ENCODE measurements around the gene FAM200A. TPM values are rescaled to one million over a fixed set of nuclear protein-coding genes. Genes with fewer than 3 reads are reported as not detected.

FAM200A gene
- total and polyA plus RNA-seq, 2 of the 4 experiments (the other 2 are of a cell fraction) = 5.9 to 6.0 TPM

GRCh38 chr7:99553039-99553438 lies 1.1 kb upstream of the FAM200A start:
- H4K91ac ChIP-seq (ENCODE audit: insufficient read depth, low read depth, low read length) = no peak overlapping the region
- H3K27me3 ChIP-seq (ENCODE audit: control insufficient read depth, insufficient read depth, low read length) = no peaks in the 10 kb centered on the region
- WGBS, 2 experiments (ENCODE audit: extremely low coverage in 2 of 2, insufficient read length in 1 of 2) = 100% methylated on average over 2 of the region's 4 CpGs; no CpG with 5 or more reads in 1 of the 2 experiments
- H3K27ac ChIP-seq (ENCODE audit: insufficient read depth, low read length) = no peak overlapping the region
- no peak overlapping the region for H3K4me3 ChIP-seq (ENCODE audit: insufficient read depth, low read depth, low read length)
- H2BK20ac ChIP-seq (ENCODE audit: low read depth, low read length) = no peak overlapping the region
- no peak overlapping the region for H3K9ac ChIP-seq (ENCODE audit: low read depth, low read length)
- H2AFZ ChIP-seq (replicated peaks; ENCODE audit: low read length, poor library complexity) = no peak overlapping the region
- CTCF ChIA-PET = no interaction called here
- peaks cover 30 to 62% of the 10 kb centered on the region in 2 experiments for H3K79me1 ChIP-seq (ENCODE audit: low read depth in 1 of 2, low read length in 2 of 2)
- H3K9me1 ChIP-seq (ENCODE audit: insufficient read depth, low read length) = peaks cover 11% of the 10 kb centered on the region
- H3K4me1 ChIP-seq (ENCODE audit: control insufficient read depth, insufficient read depth, low read length) = no peaks in the 10 kb centered on the region
- intact Hi-C loops (cut with micrococcal nuclease) = loop anchor here (2.0 kb wide), 1 partner anchor 48 kb away; the partner anchor contains the start of gene ZKSCAN5
- no peak for DNase-seq
- no peak overlapping the region for H3K18ac ChIP-seq (ENCODE audit: low read depth, low read length)
- H3K56ac ChIP-seq (ENCODE audit: extremely low read depth, insufficient read depth, low read length) = no peak overlapping the region
- H4K5ac ChIP-seq (ENCODE audit: low read depth, low read length) = no peak overlapping the region
- no peak for ATAC-seq (ENCODE audit: low read depth)
- H3K14ac ChIP-seq (replicated peaks; ENCODE audit: low read depth, low read length) = no peak overlapping the region
- TF ChIP-seq ELK1 (IDR thresholded peaks at IDR 0.05; ENCODE audit: borderline replicate concordance, low read depth, low read length) (no peak), MAFK (IDR thresholded peaks at IDR 0.05; ENCODE audit: low read depth, low read length) (no peak), MAZ (IDR thresholded peaks at IDR 0.05; ENCODE audit: borderline replicate concordance, low read depth, low read length) (no peak), MXI1 (IDR thresholded peaks at IDR 0.05; ENCODE audit: borderline replicate concordance, low read depth, low read length) (no peak), POLR2A (IDR thresholded peaks at IDR 0.05; ENCODE audit: low read depth, low read length) (no peak), USF2 (IDR thresholded peaks at IDR 0.05; ENCODE audit: low read depth, low read length) (no peak), FOS (IDR thresholded peaks at IDR 0.05; ENCODE audit: low read depth, low read length) (no peak), SMC3 (IDR thresholded peaks at IDR 0.05; ENCODE audit: low read depth, low read length) (no peak), RCOR1 (IDR thresholded peaks at IDR 0.05; ENCODE audit: insufficient replicate concordance, low read length) (no peak), NFE2L2 (IDR thresholded peaks at IDR 0.05; ENCODE audit: low read depth, low read length) (no peak), RAD21 (IDR thresholded peaks at IDR 0.05; ENCODE audit: low read length) (no peak), CEBPB (IDR thresholded peaks at IDR 0.05; ENCODE audit: low read depth, low read length) (no peak)
- dilution Hi-C loops (cut with HindIII; ENCODE audit: low sequenced_read_pairs, unreplicated experiment) = no loop called here
- no peak overlapping the region for H3K4ac ChIP-seq (ENCODE audit: low read depth, low read length)
- no peak overlapping the region for H2AK5ac ChIP-seq (ENCODE audit: low read depth, low read length)
- peak overlapping the region; percentile 33 for H2AK9ac ChIP-seq (replicated peaks; ENCODE audit: low read depth, low read length, poor library complexity)
- H2BK5ac ChIP-seq (ENCODE audit: low read depth, low read length, poor library complexity, severe bottlenecking) = no peak overlapping the region
- POLR2A ChIA-PET (ENCODE audit: unreplicated experiment) = no interaction called here
- no peak overlapping the region for H3K4me2 ChIP-seq (ENCODE audit: low read depth, low read length)
- H3K36me3 ChIP-seq (ENCODE audit: control insufficient read depth, insufficient read depth, low read length) = peaks cover 6% of the 10 kb centered on the region
- H3K23ac ChIP-seq (ENCODE audit: low read depth, low read length) = no peak overlapping the region
- H2BK120ac ChIP-seq (ENCODE audit: low read depth, low read length) = no peak overlapping the region
- H2BK15ac ChIP-seq (ENCODE audit: low read depth, low read length) = no peak overlapping the region
- no peak overlapping the region for H4K8ac ChIP-seq (ENCODE audit: low read depth in 2 of 2, low read length in 2 of 2)
- H3K9me3 ChIP-seq (ENCODE audit: control insufficient read depth, insufficient read depth, low read length) = peaks cover 3% of the 10 kb centered on the region
- no TSS peak for BruUV-seq (replicated peaks)
- in situ Hi-C loops (cut with MboI; ENCODE audit: low sequenced_read_pairs) = no loop called here
- no peaks in the 10 kb centered on the region for H4K20me1 ChIP-seq (ENCODE audit: insufficient read depth, low read length)

Measured in IMR-90 (cell line).